Hepatocyte (in vitro differentiated cells): Measurements from ENCODE around the gene USP24. TPM values are rescaled to one million over a fixed set of nuclear protein-coding genes. Genes with fewer than 3 reads are reported as not detected.

Experiments used
- DNase-seq: peaks from one replicate; pipeline ENCODE4 v3.0.0-alpha.2; 2016; ENCODE audit warnings: low spot score
- H2AFZ ChIP-seq: fragments of 200-600 bp; sonication (generic); 2 replicates; pipeline ENCODE4 v1.6.0; 2016; ENCODE audit warnings: antibody characterized with exemption, mild to moderate bottlenecking
- H3K27ac ChIP-seq: fragments of 200-600 bp; sonication (generic); 2 replicates; pipeline ENCODE4 v1.5.1; 2016; ENCODE audit warnings: mild to moderate bottlenecking
- H3K27me3 ChIP-seq: fragments of 200-600 bp; sonication (generic); 2 replicates; pipeline ENCODE4 v1.6.1; 2016
- H3K36me3 ChIP-seq: fragments of 200-600 bp; sonication (generic); replicated peaks from 2 replicates; pipeline ENCODE4 v1.5.1; 2016; ENCODE audit warnings: low read depth; ENCODE audit not compliant: insufficient read depth
- H3K4me1 ChIP-seq: fragments of 200-600 bp; sonication (generic); 2 replicates; pipeline ENCODE4 v1.5.1; 2016; ENCODE audit warnings: mild to moderate bottlenecking, moderate library complexity; ENCODE audit not compliant: insufficient read depth
- H3K4me2 ChIP-seq: fragments of 200-600 bp; sonication (generic); 2 replicates; pipeline ENCODE4 v1.6.0; 2016
- H3K4me3 ChIP-seq: fragments of 200-600 bp; sonication (generic); 2 replicates; pipeline ENCODE4 v1.5.1; 2016; ENCODE audit warnings: mild to moderate bottlenecking
- H3K79me2 ChIP-seq: fragments of 200-600 bp; sonication (generic); 2 replicates; pipeline ENCODE4 v1.6.0; 2017; ENCODE audit warnings: mild to moderate bottlenecking
- H3K9me2 ChIP-seq: fragments of 200-600 bp; sonication (generic); replicated peaks from 2 replicates; pipeline ENCODE4 v1.6.0; 2017; ENCODE audit warnings: mild to moderate bottlenecking; ENCODE audit not compliant: insufficient read depth
- H3K9me3 ChIP-seq: fragments of 200-600 bp; sonication (generic); 2 replicates; pipeline ENCODE4 v1.5.1; 2016; ENCODE audit warnings: low read depth, mild to moderate bottlenecking
- H4K20me1 ChIP-seq: fragments of 200-600 bp; sonication (generic); 2 replicates; pipeline ENCODE4 v1.6.0; 2016; ENCODE audit warnings: mild to moderate bottlenecking; ENCODE audit not compliant: insufficient read depth, poor library complexity, severe bottlenecking
- CTCF ChIP-seq: fragments of 200-600 bp; sonication (generic); IDR thresholded peaks from 2 replicates; pipeline ENCODE4 v1.5.1; 2016; ENCODE audit warnings: antibody characterized with exemption, mild to moderate bottlenecking; ENCODE audit not compliant: poor library complexity
- EZH2 ChIP-seq: fragments of 200-600 bp; sonication (generic); IDR thresholded peaks from 2 replicates; pipeline ENCODE4 v1.6.1; 2016; ENCODE audit warnings: antibody characterized with exemption, mild to moderate bottlenecking, borderline replicate concordance
- EZH2phosphoT487 ChIP-seq: fragments of 200-600 bp; sonication (generic); IDR thresholded peaks from one replicate; pipeline ENCODE4 v1.6.1; 2018; ENCODE audit warnings: antibody characterized with exemption, mild to moderate bottlenecking, low read depth, moderate library complexity; ENCODE audit not compliant: unreplicated experiment, severe bottlenecking
- WGBS: methylation state at CpG from one replicate; pipeline ENCODE4 v1.1.6; 2016; ENCODE audit warnings: low lambda C conversion rate; ENCODE audit errors: missing lambda C conversion rate; 5-methylcytosine and 5-hydroxymethylcytosine counted together
- polyA plus RNA-seq: library from polyadenylated mRNA; unstranded; fragments of >200 nt; fragmentation: Nextera tagmentation; extraction: Ambion mirVana; gene quantifications from 2 replicates; pipeline ENCODE4 v1.2.1, GENCODE V29; 2016
- total RNA-seq: library from RNA; depleted of rRNA; stranded (reverse); fragments of >200 nt; gene quantifications from 2 replicates; pipeline ENCODE4 v1.2.3, GENCODE V29; 2014

USP24 gene
- total and polyA plus RNA-seq, 2 experiments from 2014 or later, result 9.3 to 41.9 TPM

GRCh38 chr1:55067022-55067778, 148.0 kb downstream of the USP24 start:
- H4K20me1 ChIP-seq, result no peaks in the 10 kb centered on the region
- no peaks in the 10 kb centered on the region for H3K36me3 ChIP-seq
- no peaks in the 10 kb centered on the region for H3K27me3 ChIP-seq
- WGBS, result 97% methylated on average over 17 of the region's 17 CpGs
- no peak for TF ChIP-seq EZH2
- TF ChIP-seq CTCF, result no peak
- no peak for TF ChIP-seq EZH2phosphoT487
- H3K4me2 ChIP-seq, result no peak overlapping the region
- H3K4me1 ChIP-seq, result peaks cover 6% of the 10 kb centered on the region
- H2AFZ ChIP-seq, result no peak overlapping the region
- H3K79me2 ChIP-seq, result no peaks in the 10 kb centered on the region
- H3K27ac ChIP-seq, result no peak overlapping the region
- no peaks in the 10 kb centered on the region for H3K9me2 ChIP-seq
- no peaks in the 10 kb centered on the region for H3K9me3 ChIP-seq
- no peak overlapping the region for H3K4me3 ChIP-seq
- no peak for DNase-seq

- H3K27ac ChIP-seq, result no peak overlapping the region
- H3K9me2 ChIP-seq, result no peaks in the 10 kb centered on the region
- no peak overlapping the region for H3K4me2 ChIP-seq
- no peaks in the 10 kb centered on the region for H3K79me2 ChIP-seq
- no peaks in the 10 kb centered on the region for H3K9me3 ChIP-seq
- H3K36me3 ChIP-seq, result no peaks in the 10 kb centered on the region
- peaks cover 6% of the 10 kb centered on the region for H3K4me1 ChIP-seq
- TF ChIP-seq EZH2 (no peak), CTCF (no peak), EZH2phosphoT487 (no peak)
- no peaks in the 10 kb centered on the region for H3K27me3 ChIP-seq
- WGBS, result 98% methylated on average over 4 of the region's 4 CpGs
- H2AFZ ChIP-seq, result no peak overlapping the region
- no peaks in the 10 kb centered on the region for H4K20me1 ChIP-seq
- no peak overlapping the region for H3K4me3 ChIP-seq
- no peak for DNase-seq
Measured at GRCh38 chr1:55065648-55066047, 149.5 kb downstream of the USP24 start.

- H3K4me2 ChIP-seq, result no peak overlapping the region
Measured at GRCh38 chr1:55064861-55065263, 150.3 kb downstream of the USP24 start.

More at GRCh38 chr1:55064861-55065263, 150.3 kb downstream of the USP24 start:
- Histone ChIP-seq H3K4me1 (peaks cover 6% of the 10 kb centered on the region), H3K9me3 (no peaks in the 10 kb centered on the region), H4K20me1 (no peaks in the 10 kb centered on the region), H3K4me3 (no peak overlapping the region), H3K9me2 (no peaks in the 10 kb centered on the region), H3K36me3 (no peaks in the 10 kb centered on the region), H3K27me3 (no peaks in the 10 kb centered on the region), H2AFZ (no peak overlapping the region), H3K27ac (no peak overlapping the region), H3K79me2 (no peaks in the 10 kb centered on the region)
- WGBS, result 78% methylated on average over 2 of the region's 2 CpGs
- TF ChIP-seq EZH2phosphoT487, result no peak
- TF ChIP-seq CTCF, result no peak
- no peak for TF ChIP-seq EZH2
- no peak for DNase-seq
